GM23338 (cell line): ENCODE results near the gene SOX2.

Source experiments
- CREB1 ChIP-seq: fragments of 250-450 bp; sonication (Bioruptor Pico); IDR thresholded peaks from 2 replicates; pipeline ENCODE4 v1.5.0; 2020; ENCODE audit warnings: low read depth, mild to moderate bottlenecking, moderate library complexity
- CTCF ChIP-seq, 2 experiments: fragments of 200-600 bp in 1 of 2; sonication (generic) in 1 of 2; conservative IDR thresholded peaks; 2 replicates each; pipeline versions ENCODE4 v1.5.1 to v1.6.1; 2016 to 2017; ENCODE audit warnings: antibody characterized with exemption in 2 of 2, low read depth in 2 of 2, mild to moderate bottlenecking in 2 of 2, moderate library complexity in 1 of 2
- NANOG ChIP-seq: IDR thresholded peaks from 2 replicates; pipeline ENCODE4 v1.6.1; 2016; ENCODE audit warnings: antibody characterized with exemption, borderline replicate concordance
- POLR2AphosphoS5 ChIP-seq: IDR thresholded peaks from 2 replicates; pipeline ENCODE4 v1.6.1; 2016; ENCODE audit warnings: antibody characterized with exemption, low read depth
- REST ChIP-seq: IDR thresholded peaks from one replicate; pipeline ENCODE4 v1.6.1; 2018; ENCODE audit warnings: antibody characterized with exemption; ENCODE audit not compliant: unreplicated experiment

GRCh38 chr3:181725131-181725731, 13.5 kb downstream of the SOX2 start:
- TF ChIP-seq NANOG, result no peak
- TF ChIP-seq REST, result no peak
- TF ChIP-seq CTCF (conservative IDR thresholded peaks at IDR 0.05; ENCODE audit: low read depth in 2 of 2), result no peak
- TF ChIP-seq POLR2AphosphoS5, result no peak
- TF ChIP-seq CREB1, result no peak
